Measurements from ENCODE around the gene CD36.

CD36 gene

DNA sequence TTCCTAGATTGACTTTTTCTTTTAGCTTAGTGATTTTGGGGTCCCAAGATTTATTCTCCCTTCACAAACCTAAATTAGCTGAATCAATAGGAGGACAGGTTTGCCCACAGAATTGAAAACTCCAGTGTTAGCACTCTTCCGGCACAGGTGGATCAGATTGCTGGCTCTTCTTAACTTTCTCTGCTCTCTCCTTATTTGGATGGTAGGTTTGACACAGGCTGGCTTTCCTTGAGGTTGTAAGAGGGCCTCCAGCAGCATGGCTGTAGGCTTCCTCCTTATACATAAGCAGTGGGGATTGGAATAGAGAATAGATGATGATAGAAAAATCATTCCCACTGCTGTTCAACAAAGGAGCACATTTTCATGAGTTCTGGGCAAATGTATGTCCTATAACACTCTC, 9.4 kb upstream of the CD36 start:
- no peak for DNase-seq

DNA sequence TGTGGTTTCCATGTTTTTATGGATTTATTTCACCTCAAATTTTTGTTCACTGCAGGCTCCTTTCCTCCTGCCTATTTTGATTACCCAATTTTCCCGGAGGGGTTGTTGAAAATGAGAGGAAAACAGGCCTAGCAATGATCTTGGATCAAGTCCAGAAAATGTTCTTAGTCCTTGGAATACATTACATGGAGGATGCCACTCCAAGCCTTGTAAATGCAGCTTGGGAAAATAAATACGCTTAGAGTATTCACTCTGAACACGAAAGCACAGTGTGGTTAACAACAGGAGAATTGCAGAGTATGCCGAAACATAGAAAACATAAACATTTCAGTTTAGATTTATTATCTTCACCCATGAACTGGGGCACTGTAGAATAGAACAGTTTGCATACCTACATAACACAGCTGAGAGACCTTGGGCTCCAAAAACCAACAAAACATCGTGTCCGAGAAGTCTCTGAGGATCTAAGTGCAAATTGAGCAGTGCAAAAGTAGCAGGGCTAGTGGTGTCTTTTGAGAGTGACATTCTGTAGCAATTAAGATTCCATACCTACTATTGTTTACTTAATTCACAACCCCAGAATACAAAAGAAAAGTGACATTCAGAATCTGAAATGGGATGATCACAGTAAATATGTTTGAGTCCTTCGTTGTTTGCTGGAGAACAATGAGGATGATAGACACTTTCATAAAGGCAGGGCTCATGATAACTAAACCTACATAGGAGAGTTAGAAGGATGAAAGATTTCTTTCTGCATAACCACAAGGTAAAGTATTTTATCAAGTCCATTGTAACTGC, 7.6 kb upstream of the CD36 start:
- no peak for DNase-seq

DNA sequence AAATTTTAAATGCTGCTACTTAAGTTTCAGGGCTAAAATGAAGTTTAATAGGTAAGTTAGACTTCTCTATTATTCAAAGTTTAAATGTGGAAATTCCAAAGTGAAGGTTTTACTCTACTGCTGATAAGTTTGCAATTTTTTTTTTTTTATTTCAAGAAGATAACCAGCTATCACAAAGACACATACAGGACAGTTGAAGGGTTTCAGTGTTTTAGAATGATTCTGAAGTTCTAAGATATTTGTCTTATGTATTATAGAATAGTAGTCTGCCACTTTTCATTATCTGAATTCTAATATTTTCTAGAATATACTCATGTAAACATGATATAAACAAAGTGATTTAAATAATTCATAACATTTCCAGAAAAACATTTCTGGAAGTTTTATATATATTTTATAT, 7.0 kb upstream of the CD36 start:
- DNase-seq: no peak

DNA sequence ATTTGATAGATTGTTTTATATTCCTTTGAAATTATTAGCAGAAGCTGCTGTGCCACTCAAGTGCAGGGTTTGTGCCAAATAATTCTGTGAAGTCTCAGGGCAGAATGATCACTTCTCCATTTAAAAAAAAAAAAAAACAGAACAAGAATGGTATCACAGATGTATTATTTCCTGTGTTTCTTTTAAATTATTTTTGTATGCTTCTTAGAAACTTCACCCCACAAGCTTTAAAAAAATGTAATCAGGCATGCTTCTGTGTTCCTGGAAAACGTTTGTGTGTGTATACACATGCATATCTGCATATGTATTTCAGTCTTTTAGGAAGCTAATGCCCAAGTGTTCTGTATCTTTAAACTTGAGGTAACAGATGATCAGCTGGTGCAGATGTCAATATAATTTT, 6.3 kb upstream of the CD36 start:
- DNase-seq: no peak

DNA sequence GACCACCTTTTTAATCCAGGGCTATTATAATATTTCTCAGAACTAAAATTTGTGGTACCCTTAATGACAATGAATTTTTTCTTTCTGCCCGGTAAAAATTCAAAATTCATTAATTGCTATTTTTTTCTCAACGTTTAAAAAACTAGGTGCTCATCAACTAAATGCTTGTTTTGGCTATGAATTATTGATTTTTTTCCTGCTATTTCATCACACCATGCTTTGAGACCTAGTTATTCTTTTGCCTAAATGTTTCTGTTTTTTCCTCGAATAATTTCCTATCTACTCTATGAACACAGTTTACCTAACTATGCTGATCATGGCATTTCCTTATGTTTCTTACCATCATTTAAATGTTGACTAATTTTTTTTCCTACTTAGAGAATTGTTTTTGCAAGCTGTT, 5.6 kb upstream of the CD36 start:
- no peak for DNase-seq

DNA sequence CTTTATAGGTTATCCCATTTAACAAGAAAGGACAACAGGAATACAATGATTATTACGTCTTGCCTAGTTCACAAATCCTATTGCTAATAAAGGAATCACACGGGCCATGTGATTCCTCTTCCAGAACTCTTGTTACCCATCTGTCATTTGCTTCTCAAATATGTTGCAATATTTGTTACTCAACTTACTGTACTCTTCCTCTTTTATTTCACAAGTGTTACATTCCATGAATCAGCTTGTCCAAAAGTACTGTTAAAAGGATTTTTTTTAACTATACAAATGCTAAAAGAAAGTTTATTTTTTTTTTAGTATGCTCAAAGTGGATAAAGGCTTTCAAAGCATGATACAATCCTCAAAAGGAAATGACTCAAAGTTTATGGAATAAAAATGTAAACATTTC, 3.9 kb upstream of the CD36 start:
- no peak for DNase-seq

DNA sequence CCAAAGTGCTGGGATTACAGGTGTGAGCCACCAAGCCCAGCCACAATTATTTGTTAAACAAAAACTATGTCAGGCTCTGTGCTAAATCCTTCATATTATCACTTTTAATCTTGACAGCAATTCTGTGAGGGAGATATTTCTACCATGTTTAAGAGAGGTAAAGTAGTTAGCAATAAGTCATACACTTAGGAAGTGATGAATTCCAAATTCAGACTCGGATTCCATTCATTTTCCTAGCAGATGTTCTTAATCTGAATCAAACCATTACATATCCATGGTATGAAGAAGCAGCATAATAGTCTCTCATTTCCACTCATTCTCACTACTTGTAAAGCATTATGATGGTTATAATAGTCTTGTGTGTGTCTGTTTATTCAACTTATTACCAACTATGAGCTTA, 2.9 kb upstream of the CD36 start:
- no peak for DNase-seq

DNA sequence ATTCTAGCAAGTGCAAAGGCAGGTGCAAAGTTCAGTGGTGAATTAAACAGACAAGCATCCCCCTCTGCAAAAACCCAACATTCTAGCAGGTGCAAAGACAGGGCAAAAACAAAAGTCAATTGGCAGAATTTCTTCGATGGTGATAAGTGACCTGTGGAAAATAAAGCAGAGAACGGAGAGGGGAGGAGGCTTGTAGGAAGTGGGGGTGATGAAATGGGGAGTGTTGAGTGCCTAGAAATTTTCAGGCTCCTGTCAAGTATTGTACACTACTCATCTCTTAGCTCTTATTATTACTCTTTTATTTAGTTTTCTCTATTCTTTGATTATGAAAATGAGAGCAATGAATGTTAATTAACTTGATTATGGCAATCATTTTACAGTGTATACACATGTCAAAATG, 2.4 kb upstream of the CD36 start:
- no peak for DNase-seq

DNA sequence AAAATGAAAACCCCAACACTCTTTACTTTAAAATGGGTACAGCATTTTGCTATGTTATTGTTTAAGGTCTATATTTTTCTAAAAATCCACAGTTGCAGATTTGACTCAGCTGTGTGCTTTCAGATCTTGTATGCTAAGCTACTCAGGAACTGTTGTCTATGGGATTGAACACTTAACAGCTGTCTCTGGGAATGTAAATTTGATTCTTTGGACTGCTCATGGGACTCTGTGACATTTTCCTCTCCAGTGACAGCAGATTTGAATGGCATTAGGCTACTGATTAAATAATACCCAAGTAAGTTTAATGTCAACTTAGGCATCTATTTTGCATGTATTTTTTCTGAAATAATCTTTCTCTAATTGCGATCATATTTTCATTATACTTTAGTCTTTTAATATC, 1.7 kb upstream of the CD36 start:
- no peak for DNase-seq

DNA sequence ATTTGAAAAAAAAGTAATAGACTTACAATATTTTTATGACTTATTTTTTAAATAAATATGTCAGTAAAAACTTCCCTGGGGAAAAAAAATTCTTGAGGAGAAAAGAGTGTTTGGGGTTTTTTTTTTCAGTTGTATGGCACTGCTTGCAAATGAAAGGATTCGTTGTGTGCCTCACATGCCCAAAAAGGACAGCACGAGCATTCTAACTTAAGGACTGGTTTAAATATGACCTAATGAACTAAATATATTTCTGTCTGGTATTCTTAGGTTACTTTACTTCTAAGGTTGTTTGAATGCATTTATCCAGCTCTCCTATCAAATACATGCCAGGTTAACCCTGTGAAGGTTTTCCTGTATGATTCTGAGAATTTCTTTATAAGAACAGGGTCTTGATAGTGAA, 988 bp upstream of the CD36 start:
- DNase-seq: no peak

DNA sequence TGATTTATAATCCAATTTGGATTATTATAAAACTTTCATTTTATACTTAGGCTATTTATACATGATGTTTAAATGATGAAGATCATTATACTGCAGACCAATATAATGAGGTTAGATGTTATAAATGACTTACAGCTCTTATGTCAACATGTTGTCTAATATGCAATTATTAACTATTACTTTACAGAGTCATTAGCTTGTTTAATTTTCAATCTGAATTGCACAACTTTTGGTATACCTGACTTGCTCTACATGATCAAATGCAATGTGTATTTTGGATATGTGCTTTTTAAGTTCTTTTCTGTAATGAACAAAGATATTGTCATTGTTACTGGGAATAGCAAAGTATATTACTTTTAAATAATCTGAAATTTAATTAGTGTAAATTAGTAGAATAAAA, 569 bp downstream of the CD36 start:
- DNase-seq: no peak

DNA sequence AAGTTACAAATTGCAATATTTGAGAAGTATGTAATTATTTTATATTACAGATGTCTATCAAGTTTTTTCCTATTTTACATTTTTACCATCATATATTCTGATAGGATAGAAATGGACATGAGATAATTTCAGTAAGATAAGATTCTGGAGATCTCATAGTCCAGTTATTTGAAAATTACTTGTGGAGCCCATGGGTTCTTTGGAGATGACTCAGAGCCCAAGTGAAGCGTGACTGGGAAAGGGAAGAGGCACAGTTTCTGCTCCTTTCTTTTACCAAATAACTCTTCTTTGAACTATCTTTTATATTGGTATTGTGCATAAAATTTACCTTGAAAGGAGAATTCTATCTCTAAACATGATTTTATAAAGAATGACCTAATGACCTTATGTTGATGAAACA, 2.4 kb downstream of the CD36 start:
- no peak for DNase-seq

DNA sequence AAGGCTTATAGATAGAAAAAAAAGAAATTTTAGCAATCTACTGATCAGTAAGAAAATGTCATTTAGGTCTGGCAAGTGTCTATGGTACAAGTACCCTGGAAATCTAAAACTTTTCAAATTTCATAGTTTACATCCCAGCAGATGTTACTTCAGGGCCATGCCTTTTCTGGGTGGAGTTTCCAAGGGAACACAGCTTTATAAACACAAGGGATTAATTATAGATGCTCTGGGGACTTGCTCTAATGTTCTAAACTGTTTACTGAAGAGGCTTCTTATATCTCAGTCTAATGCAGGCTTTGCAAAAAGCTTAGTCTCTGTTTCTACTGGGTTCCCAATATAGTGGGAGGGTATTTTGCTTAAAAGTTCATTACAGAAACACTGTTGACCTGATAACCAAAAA, 3.1 kb downstream of the CD36 start:
- no peak for DNase-seq

DNA sequence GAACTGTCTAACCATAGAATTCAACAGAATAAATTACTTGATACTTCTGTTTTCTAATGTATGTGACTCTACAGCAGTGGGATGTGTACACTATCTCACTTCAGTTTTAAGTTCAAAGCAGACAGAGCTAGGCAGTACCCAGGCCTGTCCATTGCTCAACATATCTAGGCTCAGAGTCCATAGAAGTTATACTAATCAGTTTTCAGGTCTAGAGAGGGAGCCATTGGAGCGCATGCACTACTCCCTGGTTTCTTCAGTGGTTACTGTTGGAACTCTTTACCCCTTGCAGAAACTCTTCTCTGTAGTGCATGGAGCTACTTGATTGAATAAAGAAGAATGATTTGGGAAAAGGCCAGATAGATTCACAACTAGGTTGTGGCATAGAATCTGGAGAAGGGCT, 4.4 kb downstream of the CD36 start:
- no peak for DNase-seq

DNA sequence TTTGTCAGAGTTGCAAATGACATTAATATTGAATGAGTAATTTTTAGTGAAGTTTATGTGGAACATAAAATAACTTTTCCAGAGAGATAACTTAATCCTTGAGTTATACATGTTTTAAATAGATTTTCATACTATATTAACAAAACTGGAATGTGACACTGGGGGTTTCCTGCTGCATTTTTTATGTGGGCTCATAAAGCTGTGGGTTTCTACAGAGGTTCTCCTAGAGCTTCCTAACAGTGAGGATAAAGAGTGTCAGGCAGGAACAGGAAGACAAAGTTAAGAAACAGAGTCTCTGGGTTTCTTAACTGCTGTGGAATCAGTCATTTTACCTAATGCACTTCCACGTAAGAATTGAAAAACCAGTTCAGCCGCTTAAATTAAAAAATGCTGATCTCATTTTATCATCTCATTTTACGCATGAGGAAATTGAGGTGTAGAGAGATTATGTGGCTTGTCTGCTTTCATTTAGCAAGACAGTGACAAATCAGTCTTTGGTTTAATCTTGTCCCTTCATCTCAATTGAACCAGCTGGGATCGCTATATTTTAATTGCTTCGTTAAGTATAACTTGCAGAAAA, 5.0 kb downstream of the CD36 start:
- DNase-seq: no peak

DNA sequence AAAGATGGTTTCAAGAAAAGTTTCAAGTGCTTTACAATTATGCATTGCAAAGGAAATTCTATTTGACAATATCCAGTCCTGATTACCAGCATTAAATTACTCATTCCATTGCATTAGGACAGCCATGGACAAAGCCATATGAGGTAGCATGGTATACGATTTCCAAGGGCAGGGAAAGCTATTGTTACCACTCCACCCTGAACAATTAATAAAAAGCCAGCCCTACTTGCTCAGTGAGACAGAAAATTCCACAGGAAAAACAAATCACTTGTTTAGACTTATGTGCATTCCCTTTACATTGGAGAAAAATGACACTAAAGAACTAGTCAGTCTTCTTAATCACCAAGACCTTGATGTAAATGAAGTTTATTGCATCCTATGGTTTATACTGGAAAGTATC, 5.6 kb downstream of the CD36 start:
- DNase-seq: no peak

DNA sequence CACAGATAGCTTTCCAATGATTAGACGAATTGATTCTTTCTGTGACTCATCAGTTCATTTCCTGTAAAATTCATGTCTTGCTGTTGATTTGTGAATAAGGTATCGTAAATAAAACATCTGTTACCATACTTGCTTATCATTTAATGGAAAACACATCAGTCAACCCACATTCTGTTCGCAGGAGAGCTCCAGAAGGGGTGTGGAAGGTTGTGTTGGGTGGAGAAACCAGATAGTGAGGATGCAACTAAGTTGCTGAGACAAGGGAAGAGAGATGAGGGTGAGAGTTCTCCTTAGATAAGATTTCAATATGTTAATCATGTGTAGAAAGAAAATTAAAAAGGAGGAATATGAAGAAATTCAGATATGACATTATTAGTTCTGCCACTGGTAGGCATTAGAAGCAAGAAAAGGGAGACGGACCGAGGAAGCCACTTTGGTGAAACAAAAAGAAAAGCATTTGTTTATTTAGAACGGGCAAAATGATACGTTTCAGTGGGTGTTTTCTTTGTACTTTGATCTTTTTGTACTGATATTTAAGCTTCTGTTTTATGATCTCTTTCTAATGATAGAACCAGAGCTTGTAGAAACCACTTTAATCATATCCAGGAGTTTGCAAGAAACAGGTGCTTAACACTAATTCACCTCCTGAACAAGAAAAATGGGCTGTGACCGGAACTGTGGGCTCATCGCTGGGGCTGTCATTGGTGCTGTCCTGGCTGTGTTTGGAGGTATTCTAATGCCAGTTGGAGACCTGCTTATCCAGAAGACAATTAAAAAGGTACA, 7.8 kb downstream of the CD36 start:
- no peak for DNase-seq

DNA sequence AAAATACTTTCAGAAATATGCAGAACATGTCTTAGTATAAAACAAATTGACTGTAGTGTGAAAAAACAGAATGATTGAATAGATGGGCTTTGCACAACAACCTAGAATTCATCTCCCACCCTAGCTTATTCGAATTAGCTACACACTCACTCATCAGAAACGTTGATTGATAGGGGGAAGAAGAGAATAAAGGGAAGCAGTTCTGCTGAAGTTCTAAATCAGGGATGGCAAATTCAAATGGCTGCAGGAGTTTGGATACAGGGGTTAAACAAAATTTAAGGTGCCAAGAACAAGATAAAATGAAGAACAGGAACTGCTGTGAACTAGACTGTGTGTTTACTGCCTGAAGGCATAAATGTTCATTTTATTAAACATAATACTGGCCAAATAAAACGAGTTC, 9.0 kb downstream of the CD36 start:
- DNase-seq: no peak

DNA sequence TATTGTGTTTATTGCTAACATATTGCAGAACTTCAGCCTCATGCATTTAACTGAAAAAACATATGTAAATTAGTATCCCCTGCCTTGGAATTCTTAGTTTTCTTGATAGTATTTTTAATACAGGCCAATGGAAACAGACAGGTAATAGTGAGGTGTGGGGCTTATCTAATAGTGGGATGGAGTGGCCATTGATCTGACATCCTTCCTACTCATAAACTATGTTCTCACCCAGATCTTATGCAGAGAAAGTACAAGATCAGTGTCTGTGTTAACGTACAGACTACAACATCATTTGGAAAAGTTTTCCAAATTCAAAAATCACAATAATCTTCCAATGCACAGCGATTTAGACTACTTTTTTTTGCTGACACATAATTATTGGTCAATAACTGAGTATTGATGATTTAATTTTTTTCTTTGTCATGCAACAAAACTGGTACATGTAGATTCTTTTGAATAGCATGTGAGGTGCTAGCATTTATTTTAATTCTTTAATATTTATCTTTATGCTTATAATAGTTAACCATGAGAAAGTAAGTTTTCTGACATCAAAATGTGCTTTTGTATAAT, 9.7 kb downstream of the CD36 start:
- DNase-seq: no peak

DNA sequence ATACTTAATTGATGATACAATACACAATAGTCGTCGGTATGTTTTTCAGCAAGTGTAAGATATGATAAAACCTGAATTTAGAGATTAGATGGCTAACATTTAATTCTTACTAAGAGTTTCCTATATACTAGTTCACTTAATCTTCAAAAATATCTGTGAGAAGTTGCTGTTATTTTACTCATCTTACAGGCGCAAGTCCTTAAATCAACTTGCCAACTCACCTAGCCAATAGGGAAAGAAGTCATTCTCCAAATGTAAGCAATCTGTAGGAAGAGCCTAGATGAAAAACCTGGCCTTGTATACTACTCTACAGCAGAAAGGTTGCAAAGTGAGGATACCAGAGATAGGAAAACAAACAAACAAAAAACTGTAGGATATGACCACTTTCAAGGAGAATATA, 10.6 kb downstream of the CD36 start:
- no peak for DNase-seq

DNA sequence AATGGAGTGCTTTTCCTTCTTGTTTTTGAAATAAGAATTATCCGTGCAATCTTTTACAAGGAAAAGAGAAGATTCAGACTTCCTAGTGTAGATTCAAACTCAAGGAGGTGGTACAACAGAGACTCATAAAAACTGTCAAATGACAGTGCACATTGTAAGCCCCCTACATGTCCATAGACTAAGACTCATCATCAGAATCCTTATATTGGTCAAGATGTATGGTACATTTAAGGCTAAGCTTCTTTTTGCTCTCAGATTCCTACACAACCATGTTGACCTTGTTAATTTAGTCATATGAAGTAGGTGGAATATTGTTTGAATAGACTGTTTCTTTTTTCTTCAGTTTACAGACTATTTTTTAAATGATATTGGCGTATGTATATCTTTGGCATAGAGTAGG, 11.6 kb downstream of the CD36 start:
- DNase-seq: no peak

DNA sequence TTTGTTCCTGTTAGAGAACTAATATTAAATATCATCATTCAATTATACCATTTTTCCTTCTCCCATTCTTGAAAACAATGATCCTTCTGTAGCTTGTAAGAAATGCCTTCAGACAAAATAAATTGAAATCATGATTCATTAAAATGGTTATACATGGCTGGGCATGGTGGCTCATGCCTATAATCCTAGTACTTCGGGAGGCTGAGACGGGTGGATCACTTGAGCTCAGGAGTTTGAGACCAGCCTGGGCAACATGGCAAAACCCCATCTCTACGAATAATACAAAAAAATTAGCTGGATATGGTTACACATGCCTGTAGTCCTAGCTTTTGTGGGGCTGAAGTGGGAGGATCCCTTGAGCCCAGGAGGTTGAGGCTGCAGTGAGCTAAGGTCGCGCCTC, 13.0 kb downstream of the CD36 start:
- DNase-seq: no peak

DNA sequence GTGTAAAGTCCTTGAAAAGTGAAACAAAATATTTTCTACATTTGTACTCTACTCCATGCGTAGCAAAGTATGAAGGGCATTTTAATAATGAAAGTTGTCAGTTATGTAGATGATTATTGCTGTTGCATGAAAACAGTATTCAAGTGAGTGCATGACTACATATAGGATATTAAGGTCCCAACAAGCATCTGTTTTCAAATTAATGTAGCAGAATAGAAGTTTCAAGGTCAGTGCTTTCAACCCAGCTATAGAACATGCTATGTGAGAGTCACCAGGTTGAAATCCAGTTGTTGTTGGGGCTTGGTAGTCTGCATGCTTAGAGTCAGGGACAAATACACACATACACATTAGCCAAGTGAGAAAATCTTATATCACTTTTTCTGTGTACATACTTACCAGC, 14.8 kb downstream of the CD36 start:
- no peak for DNase-seq

DNA sequence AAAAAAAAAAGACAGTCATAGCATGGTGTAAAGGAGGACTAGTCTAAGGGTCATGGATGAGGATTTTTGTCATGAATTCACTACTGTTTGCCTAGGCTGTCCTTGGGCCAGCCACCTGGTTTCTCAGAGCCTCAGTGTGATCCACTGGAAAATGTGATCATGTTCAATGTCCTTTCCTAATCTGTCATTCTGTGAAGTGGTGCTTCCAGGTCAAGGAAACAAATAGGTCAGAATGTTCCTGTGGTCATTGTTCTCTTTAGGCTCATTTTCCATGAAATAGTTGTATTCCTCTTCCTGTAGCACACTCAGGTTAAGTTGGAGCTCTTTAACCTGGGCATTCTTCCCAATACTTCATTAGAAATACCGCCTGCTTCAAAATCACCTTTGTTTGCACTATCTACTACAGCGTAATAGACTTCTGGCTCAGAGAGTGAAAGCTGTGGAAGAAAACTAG, 16.5 kb downstream of the CD36 start:
- DNase-seq: no peak

Data from left hindlimb (tissue), 1 donor.